Activated CD8-positive, alpha-beta memory T cell treated with anti-CD3 and anti-CD28 coated beads for 48 hours (primary cell): ENCODE data around the gene PRRC2A.

Experiments used
- DNase-seq, 3 experiments: peaks; one replicate each; pipeline ENCODE4 v3.0.0-alpha.2; 2020; ENCODE audit warnings: low read depth in 2 of 3, low spot score in 2 of 3

The PRRC2A gene

DNA sequence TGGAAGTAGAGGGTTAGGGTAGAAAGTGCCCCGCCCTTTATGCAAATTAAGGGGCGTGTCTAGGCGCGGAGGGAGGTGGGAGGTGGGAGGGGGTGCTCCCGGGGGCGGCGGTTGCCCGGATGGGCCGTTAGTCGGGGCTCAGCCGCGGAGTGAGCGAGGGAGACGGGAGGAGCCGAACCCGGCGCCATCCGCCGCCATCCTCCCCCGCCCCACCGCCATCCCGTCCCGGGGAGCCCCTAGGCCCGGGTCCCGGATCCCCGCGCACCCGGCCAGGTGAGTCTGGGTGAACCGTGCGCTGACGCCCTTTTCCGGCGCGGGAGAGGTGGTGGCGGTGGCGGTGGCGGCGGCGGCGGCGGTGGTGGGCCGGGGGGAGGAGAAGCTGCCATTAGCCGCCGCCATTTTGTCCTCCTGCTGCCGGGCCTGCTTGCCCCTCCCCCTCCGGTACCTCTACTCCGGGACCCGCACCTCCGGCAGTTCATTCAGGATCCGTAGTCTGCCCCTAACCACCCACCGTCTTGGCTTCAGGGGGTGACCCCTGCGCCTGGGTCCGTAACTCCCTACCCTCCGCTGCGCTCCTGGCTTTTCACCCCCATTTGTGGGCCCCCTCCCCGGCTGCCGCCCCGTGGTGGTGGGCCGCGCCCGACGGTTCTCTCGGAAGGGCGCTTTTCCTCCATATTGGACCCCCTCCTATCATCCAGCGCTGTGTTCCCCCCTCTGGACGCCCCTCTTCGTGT is at the start of gene PRRC2A:
TSS of gene PRRC2A (plus strand) at position 130 of the 734 bp plus-strand sequence. CDS start 2,075 bp downstream, outside the sequence.
- DNase-seq = peak in 2 of 3 experiments; percentile 86 to 89

DNA sequence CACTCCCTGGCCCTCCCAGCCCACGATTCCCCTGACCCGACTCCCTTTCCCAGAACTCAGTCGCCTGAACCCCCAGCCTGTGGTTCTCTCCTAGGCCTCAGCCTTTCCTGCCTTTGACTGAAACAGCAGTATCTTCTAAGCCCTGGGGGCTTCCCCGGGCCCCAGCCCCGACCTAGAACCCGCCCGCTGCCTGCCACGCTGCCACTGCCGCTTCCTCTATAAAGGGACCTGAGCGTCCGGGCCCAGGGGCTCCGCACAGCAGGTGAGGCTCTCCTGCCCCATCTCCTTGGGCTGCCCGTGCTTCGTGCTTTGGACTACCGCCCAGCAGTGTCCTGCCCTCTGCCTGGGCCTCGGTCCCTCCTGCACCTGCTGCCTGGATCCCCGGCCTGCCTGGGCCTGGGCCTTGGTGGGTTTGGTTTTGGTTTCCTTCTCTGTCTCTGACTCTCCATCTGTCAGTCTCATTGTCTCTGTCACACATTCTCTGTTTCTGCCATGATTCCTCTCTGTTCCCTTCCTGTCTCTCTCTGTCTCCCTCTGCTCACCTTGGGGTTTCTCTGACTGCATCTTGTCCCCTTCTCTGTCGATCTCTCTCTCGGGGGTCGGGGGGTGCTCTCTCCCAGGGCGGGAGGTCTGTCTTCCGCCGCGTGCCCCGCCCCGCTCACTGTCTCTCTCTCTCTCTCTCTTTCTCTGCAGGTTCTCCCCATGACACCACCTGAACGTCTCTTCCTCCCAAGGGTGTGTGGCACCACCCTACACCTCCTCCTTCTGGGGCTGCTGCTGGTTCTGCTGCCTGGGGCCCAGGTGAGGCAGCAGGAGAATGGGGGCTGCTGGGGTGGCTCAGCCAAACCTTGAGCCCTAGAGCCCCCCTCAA is 48.2 kb upstream of the PRRC2A start, which contains the start of gene LTA:
TSS of gene LTA (plus strand) at position 249 of the 871 bp plus-strand sequence. CDS start at position 703, 454 bp downstream.
- DNase-seq = peak in 1 of 3 experiments; percentile 67

DNA sequence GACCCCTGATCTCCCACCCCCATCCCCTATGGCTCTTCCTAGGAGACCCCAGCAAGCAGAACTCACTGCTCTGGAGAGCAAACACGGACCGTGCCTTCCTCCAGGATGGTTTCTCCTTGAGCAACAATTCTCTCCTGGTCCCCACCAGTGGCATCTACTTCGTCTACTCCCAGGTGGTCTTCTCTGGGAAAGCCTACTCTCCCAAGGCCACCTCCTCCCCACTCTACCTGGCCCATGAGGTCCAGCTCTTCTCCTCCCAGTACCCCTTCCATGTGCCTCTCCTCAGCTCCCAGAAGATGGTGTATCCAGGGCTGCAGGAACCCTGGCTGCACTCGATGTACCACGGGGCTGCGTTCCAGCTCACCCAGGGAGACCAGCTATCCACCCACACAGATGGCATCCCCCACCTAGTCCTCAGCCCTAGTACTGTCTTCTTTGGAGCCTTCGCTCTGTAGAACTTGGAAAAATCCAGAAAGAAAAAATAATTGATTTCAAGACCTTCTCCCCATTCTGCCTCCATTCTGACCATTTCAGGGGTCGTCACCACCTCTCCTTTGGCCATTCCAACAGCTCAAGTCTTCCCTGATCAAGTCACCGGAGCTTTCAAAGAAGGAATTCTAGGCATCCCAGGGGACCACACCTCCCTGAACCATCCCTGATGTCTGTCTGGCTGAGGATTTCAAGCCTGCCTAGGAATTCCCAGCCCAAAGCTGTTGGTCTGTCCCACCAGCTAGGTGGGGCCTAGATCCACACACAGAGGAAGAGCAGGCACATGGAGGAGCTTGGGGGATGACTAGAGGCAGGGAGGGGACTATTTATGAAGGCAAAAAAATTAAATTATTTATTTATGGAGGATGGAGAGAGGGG is 47.0 kb upstream of the PRRC2A start:
- DNase-seq = no peak

DNA sequence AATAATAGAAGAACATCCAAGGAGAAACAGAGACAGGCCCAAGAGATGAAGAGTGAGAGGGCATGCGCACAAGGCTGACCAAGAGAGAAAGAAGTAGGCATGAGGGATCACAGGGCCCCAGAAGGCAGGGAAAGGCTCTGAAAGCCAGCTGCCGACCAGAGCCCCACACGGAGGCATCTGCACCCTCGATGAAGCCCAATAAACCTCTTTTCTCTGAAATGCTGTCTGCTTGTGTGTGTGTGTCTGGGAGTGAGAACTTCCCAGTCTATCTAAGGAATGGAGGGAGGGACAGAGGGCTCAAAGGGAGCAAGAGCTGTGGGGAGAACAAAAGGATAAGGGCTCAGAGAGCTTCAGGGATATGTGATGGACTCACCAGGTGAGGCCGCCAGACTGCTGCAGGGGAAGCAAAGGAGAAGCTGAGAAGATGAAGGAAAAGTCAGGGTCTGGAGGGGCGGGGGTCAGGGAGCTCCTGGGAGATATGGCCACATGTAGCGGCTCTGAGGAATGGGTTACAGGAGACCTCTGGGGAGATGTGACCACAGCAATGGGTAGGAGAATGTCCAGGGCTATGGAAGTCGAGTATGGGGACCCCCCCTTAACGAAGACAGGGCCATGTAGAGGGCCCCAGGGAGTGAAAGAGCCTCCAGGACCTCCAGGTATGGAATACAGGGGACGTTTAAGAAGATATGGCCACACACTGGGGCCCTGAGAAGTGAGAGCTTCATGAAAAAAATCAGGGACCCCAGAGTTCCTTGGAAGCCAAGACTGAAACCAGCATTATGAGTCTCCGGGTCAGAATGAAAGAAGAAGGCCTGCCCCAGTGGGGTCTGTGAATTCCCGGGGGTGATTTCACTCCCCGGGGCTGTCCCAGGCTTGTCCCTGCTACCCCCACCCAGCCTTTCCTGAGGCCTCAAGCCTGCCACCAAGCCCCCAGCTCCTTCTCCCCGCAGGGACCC is 46.1 kb upstream of the PRRC2A start:
- DNase-seq = no peak

DNA sequence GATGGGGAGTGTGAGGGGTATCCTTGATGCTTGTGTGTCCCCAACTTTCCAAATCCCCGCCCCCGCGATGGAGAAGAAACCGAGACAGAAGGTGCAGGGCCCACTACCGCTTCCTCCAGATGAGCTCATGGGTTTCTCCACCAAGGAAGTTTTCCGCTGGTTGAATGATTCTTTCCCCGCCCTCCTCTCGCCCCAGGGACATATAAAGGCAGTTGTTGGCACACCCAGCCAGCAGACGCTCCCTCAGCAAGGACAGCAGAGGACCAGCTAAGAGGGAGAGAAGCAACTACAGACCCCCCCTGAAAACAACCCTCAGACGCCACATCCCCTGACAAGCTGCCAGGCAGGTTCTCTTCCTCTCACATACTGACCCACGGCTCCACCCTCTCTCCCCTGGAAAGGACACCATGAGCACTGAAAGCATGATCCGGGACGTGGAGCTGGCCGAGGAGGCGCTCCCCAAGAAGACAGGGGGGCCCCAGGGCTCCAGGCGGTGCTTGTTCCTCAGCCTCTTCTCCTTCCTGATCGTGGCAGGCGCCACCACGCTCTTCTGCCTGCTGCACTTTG is 45.1 kb upstream of the PRRC2A start, which contains the start of gene TNF:
TSS of gene TNF (plus strand) at position 231 of the 567 bp plus-strand sequence. CDS start at position 408, 177 bp downstream.
- DNase-seq = peak in 1 of 3 experiments; percentile 75

DNA sequence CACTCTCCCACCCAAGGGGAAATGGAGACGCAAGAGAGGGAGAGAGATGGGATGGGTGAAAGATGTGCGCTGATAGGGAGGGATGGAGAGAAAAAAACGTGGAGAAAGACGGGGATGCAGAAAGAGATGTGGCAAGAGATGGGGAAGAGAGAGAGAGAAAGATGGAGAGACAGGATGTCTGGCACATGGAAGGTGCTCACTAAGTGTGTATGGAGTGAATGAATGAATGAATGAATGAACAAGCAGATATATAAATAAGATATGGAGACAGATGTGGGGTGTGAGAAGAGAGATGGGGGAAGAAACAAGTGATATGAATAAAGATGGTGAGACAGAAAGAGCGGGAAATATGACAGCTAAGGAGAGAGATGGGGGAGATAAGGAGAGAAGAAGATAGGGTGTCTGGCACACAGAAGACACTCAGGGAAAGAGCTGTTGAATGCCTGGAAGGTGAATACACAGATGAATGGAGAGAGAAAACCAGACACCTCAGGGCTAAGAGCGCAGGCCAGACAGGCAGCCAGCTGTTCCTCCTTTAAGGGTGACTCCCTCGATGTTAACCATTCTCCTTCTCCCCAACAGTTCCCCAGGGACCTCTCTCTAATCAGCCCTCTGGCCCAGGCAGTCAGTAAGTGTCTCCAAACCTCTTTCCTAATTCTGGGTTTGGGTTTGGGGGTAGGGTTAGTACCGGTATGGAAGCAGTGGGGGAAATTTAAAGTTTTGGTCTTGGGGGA is 44.4 kb upstream of the PRRC2A start:
- DNase-seq = no peak

DNA sequence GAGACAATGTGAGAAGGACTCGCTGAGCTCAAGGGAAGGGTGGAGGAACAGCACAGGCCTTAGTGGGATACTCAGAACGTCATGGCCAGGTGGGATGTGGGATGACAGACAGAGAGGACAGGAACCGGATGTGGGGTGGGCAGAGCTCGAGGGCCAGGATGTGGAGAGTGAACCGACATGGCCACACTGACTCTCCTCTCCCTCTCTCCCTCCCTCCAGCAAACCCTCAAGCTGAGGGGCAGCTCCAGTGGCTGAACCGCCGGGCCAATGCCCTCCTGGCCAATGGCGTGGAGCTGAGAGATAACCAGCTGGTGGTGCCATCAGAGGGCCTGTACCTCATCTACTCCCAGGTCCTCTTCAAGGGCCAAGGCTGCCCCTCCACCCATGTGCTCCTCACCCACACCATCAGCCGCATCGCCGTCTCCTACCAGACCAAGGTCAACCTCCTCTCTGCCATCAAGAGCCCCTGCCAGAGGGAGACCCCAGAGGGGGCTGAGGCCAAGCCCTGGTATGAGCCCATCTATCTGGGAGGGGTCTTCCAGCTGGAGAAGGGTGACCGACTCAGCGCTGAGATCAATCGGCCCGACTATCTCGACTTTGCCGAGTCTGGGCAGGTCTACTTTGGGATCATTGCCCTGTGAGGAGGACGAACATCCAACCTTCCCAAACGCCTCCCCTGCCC is 43.5 kb upstream of the PRRC2A start:
- no peak for DNase-seq

DNA sequence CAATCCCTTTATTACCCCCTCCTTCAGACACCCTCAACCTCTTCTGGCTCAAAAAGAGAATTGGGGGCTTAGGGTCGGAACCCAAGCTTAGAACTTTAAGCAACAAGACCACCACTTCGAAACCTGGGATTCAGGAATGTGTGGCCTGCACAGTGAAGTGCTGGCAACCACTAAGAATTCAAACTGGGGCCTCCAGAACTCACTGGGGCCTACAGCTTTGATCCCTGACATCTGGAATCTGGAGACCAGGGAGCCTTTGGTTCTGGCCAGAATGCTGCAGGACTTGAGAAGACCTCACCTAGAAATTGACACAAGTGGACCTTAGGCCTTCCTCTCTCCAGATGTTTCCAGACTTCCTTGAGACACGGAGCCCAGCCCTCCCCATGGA is 42.9 kb upstream of the PRRC2A start:
- DNase-seq = no peak

DNA sequence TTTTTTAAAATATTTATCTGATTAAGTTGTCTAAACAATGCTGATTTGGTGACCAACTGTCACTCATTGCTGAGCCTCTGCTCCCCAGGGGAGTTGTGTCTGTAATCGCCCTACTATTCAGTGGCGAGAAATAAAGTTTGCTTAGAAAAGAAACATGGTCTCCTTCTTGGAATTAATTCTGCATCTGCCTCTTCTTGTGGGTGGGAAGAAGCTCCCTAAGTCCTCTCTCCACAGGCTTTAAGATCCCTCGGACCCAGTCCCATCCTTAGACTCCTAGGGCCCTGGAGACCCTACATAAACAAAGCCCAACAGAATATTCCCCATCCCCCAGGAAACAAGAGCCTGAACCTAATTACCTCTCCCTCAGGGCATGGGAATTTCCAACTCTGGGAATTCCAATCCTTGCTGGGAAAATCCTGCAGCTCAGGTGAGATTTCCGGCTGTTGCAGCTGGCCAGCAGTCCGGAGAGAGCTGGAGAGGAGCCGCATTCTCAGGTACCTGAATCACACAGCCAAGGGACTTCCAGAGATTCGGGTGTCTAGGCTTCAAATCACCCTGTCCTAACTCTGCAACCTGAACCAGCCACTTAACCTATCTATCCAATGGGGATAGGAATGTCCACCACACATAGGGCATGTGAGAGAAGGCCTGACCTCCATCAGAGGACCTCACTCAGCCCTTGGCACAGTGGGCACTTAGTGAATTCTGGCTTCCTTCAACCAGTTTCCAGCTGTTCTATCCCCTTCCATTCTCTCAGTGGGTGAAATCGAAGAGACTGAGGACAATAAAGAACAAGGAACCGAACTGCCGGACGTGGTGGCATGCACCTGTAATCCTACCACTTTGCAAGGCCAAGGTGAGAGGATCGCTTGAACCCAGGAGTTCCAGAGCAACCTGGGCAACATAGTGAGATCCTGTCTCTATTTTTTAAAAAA is 42.1 kb upstream of the PRRC2A start:
- no peak for DNase-seq

DNA sequence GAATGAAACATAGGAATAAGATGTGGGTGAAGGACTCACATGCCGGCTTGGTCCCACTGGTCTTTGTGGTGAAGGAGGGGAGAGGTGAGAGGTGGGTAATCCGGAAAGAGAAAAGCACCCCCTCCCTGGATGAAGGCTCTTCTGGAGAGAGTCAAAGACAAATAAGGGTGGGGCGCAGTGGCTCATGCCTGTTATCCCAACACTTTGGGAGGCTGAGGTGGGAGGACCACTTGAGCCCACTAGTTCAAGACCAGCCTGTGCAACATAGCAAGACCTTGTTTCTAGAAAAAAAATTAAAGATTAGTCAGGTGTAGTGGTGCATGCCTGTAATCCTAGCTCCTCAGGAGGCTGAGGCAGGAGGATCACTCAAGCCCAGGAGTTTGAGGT is 41.4 kb upstream of the PRRC2A start:
- DNase-seq = no peak

DNA sequence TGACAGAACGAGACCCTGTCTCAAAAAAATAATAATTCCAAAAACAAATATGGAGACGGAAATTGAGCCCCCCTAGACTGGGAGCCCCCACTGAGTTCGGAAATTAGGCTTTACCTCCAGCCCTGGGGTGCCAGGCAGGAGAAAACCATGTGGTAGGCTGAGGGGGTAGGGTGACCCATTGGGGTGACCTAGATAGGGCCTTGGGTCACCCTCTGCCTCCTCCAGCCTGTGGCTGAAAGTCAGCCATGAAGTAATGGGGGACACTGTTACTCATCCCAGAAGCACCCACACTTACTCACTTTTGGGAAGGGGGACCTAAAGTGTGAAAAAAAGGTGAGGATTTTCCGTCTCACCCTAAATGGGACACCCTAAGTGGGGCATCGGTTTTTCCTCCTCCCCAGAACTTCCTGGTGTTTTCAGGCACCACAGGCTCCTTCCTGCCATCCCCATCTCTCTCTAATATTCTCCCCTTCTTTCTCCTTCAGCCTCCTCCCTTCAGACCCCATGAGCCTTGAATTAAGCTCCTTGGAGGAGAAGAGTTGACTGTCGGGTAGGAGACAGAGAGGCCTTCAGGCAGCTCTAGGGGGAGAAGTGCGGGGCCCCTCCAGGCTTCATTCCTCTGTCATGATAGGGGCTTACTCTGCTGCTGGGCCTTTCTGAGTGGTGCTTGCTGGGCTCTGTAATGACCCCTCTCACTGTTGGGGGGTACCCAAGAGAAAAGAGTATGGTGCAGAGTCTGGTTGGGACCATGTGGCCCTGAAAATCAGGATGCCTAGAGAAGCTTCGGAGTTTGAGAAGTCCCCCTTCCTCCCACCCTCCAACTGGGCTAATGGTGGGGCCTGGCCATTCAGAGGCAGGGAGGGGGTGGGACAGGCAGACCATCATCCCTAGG is 40.7 kb upstream of the PRRC2A start:
- no peak for DNase-seq

DNA sequence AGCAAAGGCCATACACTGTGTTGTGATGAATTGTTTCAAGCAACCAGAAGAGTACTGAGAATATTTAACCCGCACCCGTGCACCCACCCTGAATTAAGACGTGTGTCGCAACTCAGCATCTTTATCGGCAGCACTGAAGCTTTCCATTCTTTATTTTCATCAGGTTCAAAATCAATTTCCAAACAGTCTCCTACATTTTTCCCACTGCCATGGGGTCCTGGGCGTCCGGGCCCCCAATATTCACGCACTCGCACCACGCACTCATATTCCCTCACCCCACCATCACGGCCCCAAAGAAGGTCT is 40.1 kb upstream of the PRRC2A start:
- no peak for DNase-seq

DNA sequence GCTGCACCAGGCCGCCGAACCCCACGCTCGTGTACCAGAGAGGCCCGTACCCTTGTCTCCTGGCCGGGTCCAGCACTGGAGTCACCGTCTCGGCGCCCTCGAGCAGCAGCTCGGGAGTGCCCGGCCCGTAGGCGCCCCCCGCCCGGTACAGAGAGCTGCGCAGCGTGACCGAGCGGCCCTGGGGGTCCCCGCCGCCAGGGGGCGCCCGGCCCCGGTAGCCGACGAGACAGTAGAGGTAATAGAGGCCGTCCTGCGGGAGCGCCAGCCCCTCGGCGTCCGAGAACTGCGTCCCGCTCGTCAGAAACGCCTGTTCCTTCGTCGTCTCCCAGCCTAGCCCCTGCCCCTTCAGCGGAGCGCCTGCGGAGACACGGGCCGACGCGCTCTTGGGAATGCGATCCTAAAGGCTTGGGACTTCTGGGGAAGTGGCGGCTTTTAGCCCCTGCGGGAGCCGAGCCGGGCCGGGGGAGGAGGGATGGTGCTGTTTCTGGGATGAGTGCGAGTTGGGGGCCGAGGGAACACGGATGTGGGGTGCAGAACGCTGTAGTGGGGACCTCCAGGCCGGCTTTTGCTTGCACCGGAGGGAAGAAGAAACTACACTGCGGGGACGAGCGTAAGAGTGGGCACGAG is 39.6 kb upstream of the PRRC2A start:
- peak in 2 of 3 experiments; percentile 82 to 88 for DNase-seq

DNA sequence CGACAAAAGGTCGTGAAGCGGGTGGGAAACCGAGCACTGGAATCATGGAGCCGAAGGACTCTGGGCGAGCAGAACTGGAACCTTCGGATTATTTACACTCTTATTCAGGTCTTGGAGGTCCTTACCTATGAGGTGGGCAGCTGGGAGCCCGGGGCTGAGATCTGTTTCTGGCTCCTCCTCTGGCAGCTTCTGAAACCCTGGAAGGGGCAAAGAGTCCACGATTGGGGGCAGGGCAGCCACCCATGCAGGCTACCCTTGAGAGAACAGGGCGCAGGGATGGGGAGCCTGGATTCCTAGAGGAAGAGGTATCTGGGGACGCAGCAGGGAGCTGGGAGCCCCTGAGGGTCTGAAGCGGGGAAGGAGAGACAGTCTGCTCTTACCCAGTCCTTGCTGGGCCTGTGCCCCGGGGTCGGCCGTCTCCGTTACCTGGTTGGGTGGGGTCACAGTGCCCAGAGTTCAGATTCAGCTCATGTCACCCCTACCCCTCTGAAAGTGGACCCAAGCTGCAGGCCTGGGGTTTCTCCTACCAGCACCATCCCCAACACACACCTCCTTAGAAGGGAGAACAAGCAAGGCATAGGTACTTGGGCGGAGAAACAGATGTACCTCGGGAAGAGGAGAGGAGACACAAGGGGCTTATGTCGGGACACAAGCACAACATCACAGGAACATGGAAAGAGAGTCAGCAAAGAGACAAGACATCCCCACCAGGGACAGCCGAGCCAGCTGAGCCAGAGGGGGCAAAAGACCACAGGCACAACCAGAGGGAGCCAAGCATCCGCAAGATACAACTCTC is 38.9 kb upstream of the PRRC2A start:
- no peak for DNase-seq

DNA sequence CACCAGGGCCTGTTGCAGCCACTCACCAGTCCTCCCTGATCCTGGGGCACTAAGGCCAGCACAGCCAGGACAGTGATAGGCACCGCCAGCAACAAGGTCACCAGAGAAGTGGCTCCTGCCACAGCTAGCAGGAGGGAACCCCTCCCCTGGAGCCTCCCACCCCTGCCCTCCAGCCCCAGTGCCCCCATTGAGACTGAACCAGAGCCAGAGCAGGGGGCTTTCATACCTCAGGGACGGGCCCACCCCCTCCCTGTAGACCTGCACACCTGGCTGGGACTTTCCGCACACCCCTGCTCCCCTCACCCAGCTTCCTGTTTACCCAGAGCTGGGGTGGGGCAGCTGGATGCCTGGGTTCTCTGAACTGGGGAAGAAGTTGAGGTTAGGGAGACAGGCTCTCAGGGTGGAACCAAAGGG is 38.3 kb upstream of the PRRC2A start, which contains the start of gene LTB:
TSS of gene LTB (minus strand) at position 195 of the 414 bp plus-strand sequence. CDS start at position 188, 7 bp downstream.
- DNase-seq = no peak
